DND-41 (cell line): ENCODE results near the gene PRKCE.

Experiments
- ATAC-seq: fragments of 200-7000 bp; cut with Tn5 transposase; 3 replicates; pipeline ENCODE4 v1.9.1; 2021; ENCODE audit warnings: low read depth; ENCODE audit not compliant: insufficient read depth
- DNase-seq: peaks from one replicate; pipeline ENCODE4 v3.0.0-alpha.2; 2020
- H2AFZ ChIP-seq: 2 replicates; pipeline ENCODE4 v1.6.0; 2012; ENCODE audit warnings: low read depth, low read length
- H3K27ac ChIP-seq: 2 replicates; pipeline ENCODE4 v1.5.1; 2012; ENCODE audit warnings: low read length, inconsistent platforms
- H3K27me3 ChIP-seq: fragments of 200-600 bp; sonication (generic); 2 replicates; pipeline ENCODE4 v1.6.0; 2012; ENCODE audit warnings: low read length, mild to moderate bottlenecking, inconsistent platforms; ENCODE audit not compliant: insufficient read depth, poor library complexity
- H3K36me3 ChIP-seq: 2 replicates; pipeline ENCODE4 v1.5.1; 2012; ENCODE audit warnings: low read length, inconsistent platforms; ENCODE audit not compliant: insufficient read depth
- H3K4me1 ChIP-seq: 2 replicates; pipeline ENCODE4 v1.5.1; 2012; ENCODE audit warnings: mild to moderate bottlenecking, low read length; ENCODE audit not compliant: insufficient read depth
- H3K4me2 ChIP-seq: 2 replicates; pipeline ENCODE4 v1.6.0; 2012; ENCODE audit warnings: mild to moderate bottlenecking, moderate library complexity, low read length, inconsistent platforms; ENCODE audit not compliant: insufficient read depth
- H3K4me3 ChIP-seq, 2 experiments: fragments of 200-600 bp in 1 of 2; shearing (Covaris generic) in 1 of 2; 2 replicates each; pipeline ENCODE4 v1.5.1; 2012 to 2016; ENCODE audit warnings: inconsistent platforms in 2 of 2, low read length in 2 of 2, mild to moderate bottlenecking in 2 of 2, low read depth in 1 of 2, moderate library complexity in 1 of 2
- H3K79me2 ChIP-seq: 2 replicates; pipeline ENCODE4 v1.6.0; 2012; ENCODE audit warnings: low read length, inconsistent platforms; ENCODE audit not compliant: insufficient read depth
- H3K9ac ChIP-seq: 2 replicates; pipeline ENCODE4 v1.6.0; 2012; ENCODE audit warnings: low read depth, mild to moderate bottlenecking, inconsistent platforms, low read length, moderate library complexity
- H3K9me3 ChIP-seq: 2 replicates; pipeline ENCODE4 v1.5.1; 2012; ENCODE audit warnings: low read length, moderate library complexity, mild to moderate bottlenecking, inconsistent platforms; ENCODE audit not compliant: insufficient read depth, severe bottlenecking
- H4K20me1 ChIP-seq: 2 replicates; pipeline ENCODE4 v1.6.0; 2012; ENCODE audit warnings: low read length; ENCODE audit not compliant: insufficient read depth
- CTCF ChIP-seq: IDR thresholded peaks from 2 replicates; pipeline ENCODE4 v1.5.1; 2012; ENCODE audit warnings: borderline replicate concordance, low read length, moderate library complexity, mild to moderate bottlenecking; ENCODE audit not compliant: poor library complexity, severe bottlenecking; ENCODE audit errors: extremely low read depth
- EZH2 ChIP-seq: IDR thresholded peaks from 3 replicates; pipeline ENCODE4 v1.6.1; 2012; ENCODE audit warnings: borderline replicate concordance, low read depth, mild to moderate bottlenecking, moderate library complexity, low read length, inconsistent platforms; ENCODE audit not compliant: severe bottlenecking

Gene PRKCE

GRCh38 chr2:46162329-46163097 lies 511.0 kb downstream of the PRKCE start:
- ATAC-seq (no peak), DNase-seq (no peak)
- TF ChIP-seq EZH2 (no peak), CTCF (no peak)
- no peaks in the 10 kb centered on the region for H3K79me2 ChIP-seq
- no peak overlapping the region for H3K27ac ChIP-seq
- no peak overlapping the region for H2AFZ ChIP-seq
- H3K27me3 ChIP-seq, result no peaks in the 10 kb centered on the region
- peaks cover 3% of the 10 kb centered on the region; the same call in 1 of the 2 replicates for H3K36me3 ChIP-seq
- H3K9me3 ChIP-seq, result no peaks in the 10 kb centered on the region
- H4K20me1 ChIP-seq, result no peaks in the 10 kb centered on the region
- H3K4me2 ChIP-seq, result no peak overlapping the region
- H3K4me3 ChIP-seq, result no peak overlapping the region
- no peak overlapping the region for H3K9ac ChIP-seq
- peaks cover 6% of the 10 kb centered on the region for H3K4me1 ChIP-seq

- Histone ChIP-seq H3K79me2 (no peaks in the 10 kb centered on the region), H3K9ac (no peak overlapping the region), H4K20me1 (no peaks in the 10 kb centered on the region), H3K27ac (no peak overlapping the region), H2AFZ (no peak overlapping the region), H3K4me2 (no peak overlapping the region), H3K27me3 (no peaks in the 10 kb centered on the region), H3K36me3 (peaks cover 3% of the 10 kb centered on the region; the same call in 1 of the 2 replicates), H3K4me1 (peaks cover 6% of the 10 kb centered on the region), H3K4me3 (no peak overlapping the region), H3K9me3 (no peaks in the 10 kb centered on the region)
- no peak; the same call in 2 of the 3 replicates for ATAC-seq
- no peak for TF ChIP-seq EZH2
- TF ChIP-seq CTCF, result no peak
- no peak for DNase-seq
These were observed 511.6 kb downstream of the PRKCE start for GRCh38 chr2:46163098-46163430.

- DNase-seq (no peak), ATAC-seq (no peak)
- peaks cover 6% of the 10 kb centered on the region for H3K4me1 ChIP-seq
- no peaks in the 10 kb centered on the region for H4K20me1 ChIP-seq
- H3K27ac ChIP-seq, result no peak overlapping the region
- no peaks in the 10 kb centered on the region for H3K79me2 ChIP-seq
- H3K4me3 ChIP-seq, result no peak overlapping the region
- no peak overlapping the region for H3K4me2 ChIP-seq
- H3K9me3 ChIP-seq, result no peaks in the 10 kb centered on the region
- H3K36me3 ChIP-seq, result peaks cover 3% of the 10 kb centered on the region; the same call in 1 of the 2 replicates
- no peak overlapping the region for H3K9ac ChIP-seq
- no peak overlapping the region for H2AFZ ChIP-seq
- no peaks in the 10 kb centered on the region for H3K27me3 ChIP-seq
- no peak for TF ChIP-seq EZH2
- no peak for TF ChIP-seq CTCF
These were observed 512.5 kb downstream of the PRKCE start for GRCh38 chr2:46163804-46164528.
